ENCODE measurements around the gene ATAD3A. TPM values are rescaled to one million over a fixed set of nuclear protein-coding genes. Genes with fewer than 3 reads are reported as not detected.
A peak's percentile ranks its signal among the peaks of the same experiment; 100 is the strongest.

Gene ATAD3A
- total and polyA plus RNA-seq, 9 of the 15 experiments (the other 6 are each of a cell fraction or from before 2014, with no cell fraction given), result 0.10 to 173 (median 36.7) TPM

DNA sequence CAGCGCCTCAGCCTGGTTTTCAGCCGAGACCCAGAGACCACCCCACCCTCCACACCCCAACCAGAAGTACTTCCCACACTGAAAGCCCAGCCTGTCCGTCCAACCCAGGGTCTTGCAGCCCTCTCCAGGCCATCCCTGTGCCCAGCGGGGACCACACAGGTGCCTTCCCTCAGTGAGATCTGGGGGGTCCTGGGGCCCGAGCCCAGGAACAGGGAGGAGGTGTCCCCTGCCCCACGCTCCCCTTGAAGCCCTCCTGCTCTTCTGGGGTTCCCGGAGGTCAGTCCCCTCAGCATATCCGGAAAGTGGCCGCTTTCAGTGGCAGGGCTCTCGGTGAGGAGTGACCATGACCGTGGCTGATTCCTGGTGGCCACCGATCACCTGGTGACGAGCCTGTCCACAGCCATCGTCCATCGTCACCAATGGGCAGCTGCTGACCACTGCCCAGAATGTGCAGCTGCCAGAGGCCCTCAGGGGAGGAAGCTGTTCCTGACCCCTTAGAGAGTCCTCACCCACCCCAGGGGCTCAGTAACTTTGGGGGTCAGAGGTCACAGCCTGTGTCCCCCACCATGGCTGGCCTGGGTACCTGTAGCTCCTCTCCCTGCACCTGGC, 25.1 kb downstream of the ATAD3A start:
- ChIA-PET CTCF (ENCODE audit: low intra/inter-chr PET ratio) (no interaction called here), POLR2A (interaction anchor here (0.6 to 1.3 kb wide), 2 partner anchors 16 to 26 kb away, joined by 3 read pairs; no protein-coding TSS in a partner anchor)
- Histone ChIP-seq H3K27me3 (ENCODE audit: control insufficient read depth in 2 of 2, insufficient read depth in 2 of 2, low read length in 2 of 2) (no peaks in the 10 kb centered on the region), H3K4me3 (no peak overlapping the region), H4K20me1 (replicated peaks; ENCODE audit: control insufficient read depth, insufficient read depth, low read length) (no peaks in the 10 kb centered on the region), H3K9me3 (replicated peaks; ENCODE audit: control insufficient read depth, insufficient read depth, low read depth, low read length) (no peaks in the 10 kb centered on the region; the same call in 1 of the 2 replicates), H2AFZ (ENCODE audit: low read depth, low read length) (no peak overlapping the region), H3K9ac (ENCODE audit: insufficient read depth in 1 of 2, low read depth in 2 of 2, low read length in 2 of 2) (peak overlapping the region in 1 of 2 experiments; percentile 60; a peak in 2 of 4 replicates), H3K9me1 (ENCODE audit: control insufficient read depth, insufficient read depth, low read length) (no peaks in the 10 kb centered on the region), H3K36me3 (ENCODE audit: control insufficient read depth, insufficient read depth, low read length) (peaks cover 50% of the 10 kb centered on the region), H3K27ac (ENCODE audit: extremely low read depth, low read depth, low read length) (no peak overlapping the region), H3K4me1 (replicated peaks in 1 of 2; ENCODE audit: control insufficient read depth in 2 of 2, insufficient read depth in 2 of 2, low read length in 2 of 2) (peaks cover 0 to 41% of the 10 kb centered on the region in 2 experiments; a peak in 2 of 5 replicates), H3K4me2 (ENCODE audit: insufficient read depth, low read length) (no peak overlapping the region), H3K79me2 (ENCODE audit: control insufficient read depth, insufficient read depth, low read length) (no peaks in the 10 kb centered on the region)
- no peak for TF ChIP-seq MYNN (IDR thresholded peaks at IDR 0.05)
- TF ChIP-seq MYNN (CRISPR knock-in tag; IDR thresholded peaks at IDR 0.05), result no peak
- no peak for TF ChIP-seq IRF2 (CRISPR knock-in tag; IDR thresholded peaks at IDR 0.05)
- TF ChIP-seq NR2C1 (IDR thresholded peaks at IDR 0.05), result 0 out of 2 replicates have a peak, but pooled peaks have one; percentile 42
- TF ChIP-seq NR2C1 (tag; IDR thresholded peaks at IDR 0.05), result no peak
- TF ChIP-seq BACH1 (tag; IDR thresholded peaks at IDR 0.05), result no peak
- TF ChIP-seq DACH1 (IDR thresholded peaks at IDR 0.05; ENCODE audit: partially characterized antibody), result no peak
- no peak for TF ChIP-seq RBBP5 (IDR thresholded peaks at IDR 0.05; ENCODE audit: borderline replicate concordance, insufficient read depth, low read length, poor library complexity, severe bottlenecking)
- TF ChIP-seq, protein P1, sequence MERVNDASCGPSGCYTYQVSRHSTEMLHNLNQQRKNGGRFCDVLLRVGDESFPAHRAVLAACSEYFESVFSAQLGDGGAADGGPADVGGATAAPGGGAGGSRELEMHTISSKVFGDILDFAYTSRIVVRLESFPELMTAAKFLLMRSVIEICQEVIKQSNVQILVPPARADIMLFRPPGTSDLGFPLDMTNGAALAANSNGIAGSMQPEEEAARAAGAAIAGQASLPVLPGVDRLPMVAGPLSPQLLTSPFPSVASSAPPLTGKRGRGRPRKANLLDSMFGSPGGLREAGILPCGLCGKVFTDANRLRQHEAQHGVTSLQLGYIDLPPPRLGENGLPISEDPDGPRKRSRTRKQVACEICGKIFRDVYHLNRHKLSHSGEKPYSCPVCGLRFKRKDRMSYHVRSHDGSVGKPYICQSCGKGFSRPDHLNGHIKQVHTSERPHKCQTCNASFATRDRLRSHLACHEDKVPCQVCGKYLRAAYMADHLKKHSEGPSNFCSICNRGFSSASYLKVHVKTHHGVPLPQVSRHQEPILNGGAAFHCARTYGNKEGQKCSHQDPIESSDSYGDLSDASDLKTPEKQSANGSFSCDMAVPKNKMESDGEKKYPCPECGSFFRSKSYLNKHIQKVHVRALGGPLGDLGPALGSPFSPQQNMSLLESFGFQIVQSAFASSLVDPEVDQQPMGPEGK (CRISPR knock-in tag; IDR thresholded peaks at IDR 0.05; ENCODE audit: borderline replicate concordance), result no peak
- no peak for TF ChIP-seq ZNF586 (CRISPR knock-in tag; conservative IDR thresholded peaks at IDR 0.05)
- TF ChIP-seq POLR2G (IDR thresholded peaks at IDR 0.05; ENCODE audit: low read depth, low read length), result peak; percentile 51
- TF ChIP-seq TEAD4 (IDR thresholded peaks at IDR 0.05; ENCODE audit: low read length), result no peak
- TF ChIP-seq TEAD4 (CRISPR knock-in tag; IDR thresholded peaks at IDR 0.05; ENCODE audit: borderline replicate concordance), result no peak
- WGBS (ENCODE audit: insufficient coverage, low coverage, missing lambda C conversion rate), result 91% methylated on average over 14 of the region's 15 CpGs
- intact Hi-C loops (cut with micrococcal nuclease) (no loop called here), in situ Hi-C loops (cut with MboI) (no loop called here)
- DNase-seq (ENCODE audit: extremely low read depth in 1 of 4, low spot score in 3 of 4) (no peak), ATAC-seq (no peak), FAIRE-seq (no peak)
- no TSS peak for BruUV-seq (replicated peaks)

All from K562 (cell line).